HG03103 (cell line): ENCODE results near the gene NCBP2.

Source experiments
- ATAC-seq: cut with Tn5 transposase; IDR thresholded peaks from one replicate; pipeline ENCODE4 v1.9.1; 2021; ENCODE audit warnings: low read depth; ENCODE audit not compliant: unreplicated experiment

NCBP2 gene

GRCh38 chr3:196942226-196942914, at the start of gene NCBP2:
TSS of gene NCBP2 (minus strand) at chr3:196942528. CDS start at chr3:196942503, 25 bp downstream.
- ATAC-seq = peak; percentile 89

GRCh38 chr3:196991581-196992460, 49.5 kb upstream of the NCBP2 start:
- ATAC-seq = no peak

- no peak for ATAC-seq
Measured at GRCh38 chr3:196990601-196991007, 48.3 kb upstream of the NCBP2 start.

- no peak for ATAC-seq
Measured at GRCh38 chr3:196989721-196990262, 47.5 kb upstream of the NCBP2 start.

GRCh38 chr3:196988241-196989029, 46.1 kb upstream of the NCBP2 start:
- ATAC-seq = no peak

DNA sequence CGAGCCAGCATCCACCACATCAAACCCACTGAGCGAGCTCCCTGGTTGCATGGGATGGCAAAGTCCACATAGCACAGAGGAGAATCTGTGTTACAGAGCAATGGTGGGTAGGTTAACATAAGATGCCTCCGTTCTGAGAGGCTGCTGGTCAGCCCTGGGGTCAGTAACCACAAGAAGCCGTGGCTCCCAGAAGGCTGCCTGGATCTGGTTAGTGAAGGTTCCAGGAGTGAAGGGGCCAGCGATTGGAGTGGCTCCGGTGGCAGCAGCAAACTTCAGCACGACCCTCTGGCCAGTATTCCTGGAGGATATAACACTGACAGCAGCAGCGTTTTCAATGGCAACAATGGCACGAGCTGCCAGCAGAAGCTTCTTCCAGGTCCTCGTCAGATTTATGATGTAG, 44.7 kb upstream of the NCBP2 start:
- no peak for ATAC-seq

DNA sequence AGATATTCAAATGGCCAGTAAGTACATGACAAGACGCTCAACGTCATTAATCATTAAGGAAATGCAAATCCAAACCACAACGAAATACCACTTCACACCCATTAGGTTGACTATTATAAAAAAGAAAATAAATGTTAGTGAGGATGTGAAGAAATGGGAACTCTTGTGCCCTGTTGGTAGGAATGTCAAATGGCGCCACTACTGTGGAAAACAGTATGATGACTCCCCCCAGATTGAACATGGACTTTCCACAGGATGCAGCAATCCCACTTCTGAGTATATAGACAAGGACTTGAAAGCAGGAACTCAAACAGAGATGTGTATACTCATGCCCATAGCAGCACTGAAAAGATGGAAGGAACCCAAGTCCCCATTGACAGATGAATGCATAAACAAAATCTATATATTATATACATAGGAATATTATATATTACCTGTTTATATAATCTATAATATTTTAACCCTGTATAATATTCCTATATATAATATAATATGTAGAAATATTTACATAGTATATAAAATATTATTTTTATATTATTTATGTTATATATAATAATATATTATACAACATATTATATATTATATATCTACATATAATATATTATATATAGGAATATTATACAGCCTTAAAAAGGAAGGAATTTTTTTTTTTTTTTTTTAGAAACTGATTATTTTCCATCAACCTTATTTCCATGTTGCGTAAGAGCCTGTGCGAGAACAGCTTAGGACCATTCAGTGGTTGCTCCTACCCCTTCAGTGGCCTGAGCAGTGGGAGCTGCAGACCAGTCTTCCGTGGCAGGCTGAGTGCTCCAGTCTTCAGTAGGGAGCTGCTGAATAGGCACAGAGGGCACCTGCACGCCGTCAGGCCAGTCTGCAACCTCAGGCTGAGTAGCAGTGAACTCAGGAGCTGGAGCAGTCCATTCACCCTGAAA, 43.9 kb upstream of the NCBP2 start:
- no peak for ATAC-seq

DNA sequence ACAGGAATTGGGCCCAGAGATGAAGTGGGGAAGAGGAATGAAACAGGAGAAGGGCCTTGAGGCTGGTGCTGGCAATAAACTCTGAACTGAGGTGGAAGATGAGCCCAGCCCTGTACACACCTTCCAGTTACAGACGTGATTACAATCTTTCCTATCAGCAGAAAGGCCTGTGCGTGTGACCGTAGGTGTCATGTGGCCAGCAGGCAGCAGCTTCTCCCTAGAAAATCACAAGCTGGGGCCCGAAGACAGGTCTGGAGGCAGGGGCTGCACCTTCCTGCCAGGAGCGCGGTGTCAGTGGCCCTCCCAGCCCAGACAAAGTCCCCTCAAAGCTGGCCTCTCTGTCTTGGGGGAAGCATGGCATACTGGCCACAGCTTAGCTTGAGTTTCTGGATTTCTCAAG, 43.0 kb upstream of the NCBP2 start:
- ATAC-seq = no peak

GRCh38 chr3:196983186-196983585, 40.9 kb upstream of the NCBP2 start:
- ATAC-seq = no peak

- no peak for ATAC-seq
Measured at GRCh38 chr3:196981657-196982056, 39.3 kb upstream of the NCBP2 start.

DNA sequence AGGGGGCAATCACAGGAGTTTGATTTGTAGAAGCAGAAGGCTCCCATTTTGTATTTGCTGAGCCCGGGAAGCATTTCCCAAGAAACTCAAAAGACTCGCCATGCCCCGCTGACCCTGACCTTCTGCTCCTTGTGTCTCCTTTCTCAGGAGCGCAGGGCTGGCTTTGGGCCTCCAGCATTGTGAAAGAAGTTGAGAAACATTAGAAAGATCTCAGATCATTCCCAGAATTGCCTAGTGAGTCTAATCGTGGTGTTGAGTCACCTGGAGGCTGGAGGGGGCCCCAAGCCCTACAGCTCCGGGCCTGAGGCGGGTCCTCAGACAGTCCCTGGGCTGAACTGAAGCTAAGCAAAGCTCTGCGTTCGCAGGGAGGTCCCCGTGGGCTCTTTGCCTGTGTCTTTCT, 37.2 kb upstream of the NCBP2 start:
- no peak for ATAC-seq

GRCh38 chr3:196976941-196977340, 34.6 kb upstream of the NCBP2 start:
- ATAC-seq = no peak

DNA sequence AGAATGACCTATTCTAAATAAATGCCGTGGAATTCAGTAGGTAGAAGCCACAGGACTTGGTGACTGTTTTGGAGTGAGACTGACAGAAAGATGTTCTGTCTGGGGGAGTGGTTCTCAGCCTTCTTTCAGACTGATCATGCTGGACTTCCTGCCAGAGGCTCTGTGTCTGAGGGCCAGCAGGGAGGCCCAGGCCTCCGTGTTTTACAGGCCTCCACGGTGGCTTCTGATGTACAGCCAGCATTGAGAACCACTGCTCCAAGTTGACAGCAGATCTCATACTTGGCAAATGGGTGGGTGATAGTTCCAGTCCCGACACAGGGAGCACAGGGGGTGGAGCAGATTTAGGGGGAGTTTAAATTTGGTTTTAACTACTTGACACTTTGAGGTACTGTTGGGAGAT, 33.0 kb upstream of the NCBP2 start:
- ATAC-seq = no peak

DNA sequence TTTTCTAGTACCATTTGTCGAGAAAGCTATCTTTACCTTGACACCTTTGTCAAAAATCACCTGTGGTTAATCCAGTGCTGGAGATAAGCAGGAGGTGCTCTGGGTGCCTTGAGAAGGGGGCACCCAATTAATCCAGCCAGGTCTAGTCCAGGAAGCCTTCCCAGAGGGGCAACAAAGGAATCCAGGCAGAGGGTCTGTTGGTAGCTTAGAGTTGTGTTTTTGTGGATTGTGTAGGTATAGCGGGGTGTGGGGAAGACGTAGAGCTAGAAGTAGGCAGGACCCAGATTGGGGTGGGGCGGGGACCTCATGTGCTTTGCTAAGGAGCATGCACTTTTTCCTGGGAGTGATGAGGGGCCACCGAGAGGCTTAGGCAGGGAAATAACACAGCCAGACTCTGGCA, 32.3 kb upstream of the NCBP2 start:
- ATAC-seq = no peak

DNA sequence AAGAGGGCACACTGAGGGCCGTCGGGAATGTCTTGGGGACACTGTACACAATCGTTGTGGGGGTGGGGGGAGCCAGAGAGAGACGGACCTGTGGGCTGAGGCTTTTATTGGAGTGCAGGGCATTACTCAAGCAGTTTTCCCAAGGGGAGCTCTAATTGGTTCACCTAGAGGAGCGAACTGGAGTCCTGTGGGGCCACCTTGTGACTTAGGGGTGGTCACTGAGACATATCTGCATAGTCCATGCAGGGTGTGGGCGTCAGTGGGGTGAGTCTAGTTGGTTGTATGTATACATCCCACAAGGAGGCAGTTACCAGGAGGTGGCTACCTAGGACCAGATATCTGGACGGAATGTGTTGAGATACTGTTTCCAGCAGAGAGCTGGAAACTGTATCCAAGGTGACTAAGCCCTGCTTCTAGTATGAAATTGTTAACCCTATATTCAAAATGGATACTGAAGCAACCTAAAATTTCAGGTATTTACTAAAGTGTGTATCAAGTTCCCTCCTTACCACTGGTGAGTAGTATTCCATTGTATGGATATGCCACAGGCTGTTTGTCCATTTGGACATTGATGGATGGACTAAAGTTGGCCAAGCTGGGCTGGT, 28.9 kb upstream of the NCBP2 start:
- no peak for ATAC-seq

- ATAC-seq = no peak
Measured at GRCh38 chr3:196970547-196971093, 28.3 kb upstream of the NCBP2 start.

GRCh38 chr3:196969660-196970546, 27.6 kb upstream of the NCBP2 start:
- ATAC-seq = peak; percentile 40

DNA sequence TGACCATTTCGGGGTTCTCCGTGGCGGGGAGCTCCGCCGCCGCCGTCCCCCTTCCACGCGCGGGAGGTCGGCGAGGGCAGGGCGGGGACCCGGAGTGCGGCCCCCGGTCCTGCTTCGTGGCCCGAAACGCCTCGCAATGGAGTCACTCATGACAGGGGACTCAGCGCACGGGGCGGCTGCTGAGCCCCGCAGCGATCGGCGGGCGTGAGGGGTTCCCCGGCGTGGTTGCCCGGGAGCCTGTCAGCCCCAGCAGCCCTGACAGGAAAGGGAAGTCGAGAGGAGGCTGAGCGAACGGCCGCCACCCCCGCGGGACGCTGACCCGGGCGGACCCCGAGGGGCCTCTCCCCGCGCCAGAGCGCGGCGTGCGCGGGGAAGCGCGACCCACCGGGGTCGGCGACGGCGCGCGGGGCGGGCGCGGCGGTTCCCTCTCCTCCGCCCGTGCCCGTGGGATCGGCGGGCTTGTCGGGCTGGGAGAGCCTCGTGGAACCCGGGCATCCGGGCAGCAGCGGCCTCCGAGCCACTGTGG, 26.9 kb upstream of the NCBP2 start:
- ATAC-seq = peak; percentile 25
